Measurements from ENCODE around the gene SPINK14. TPM values are rescaled to one million over a fixed set of nuclear protein-coding genes. Genes with fewer than 3 reads are reported as not detected.

SPINK14 gene
- total and polyA plus RNA-seq, 2 donors from 2014 or later: not detected

- TF ChIP-seq CTCF (IDR thresholded peaks at IDR 0.05; ENCODE audit: borderline replicate concordance, extremely low read depth, insufficient read depth): no peak
- intact Hi-C loops (cut with DNase I): no loop called here
- Histone ChIP-seq H3K9ac (ENCODE audit: low read length in 3 of 3) (no peak overlapping the region), H3K9me3 (ENCODE audit: control insufficient read depth in 2 of 3, insufficient read depth in 1 of 3, low read length in 3 of 3) (no peaks in the 10 kb centered on the region), H3K4me1 (ENCODE audit: control insufficient read depth in 2 of 3, insufficient read depth in 2 of 3, low read depth in 1 of 3, low read length in 3 of 3) (no peaks in the 10 kb centered on the region), H3K27me3 (ENCODE audit: control insufficient read depth, insufficient read depth, low read length) (no peaks in the 10 kb centered on the region), H3K36me3 (ENCODE audit: control insufficient read depth in 2 of 3, insufficient read depth in 3 of 3, low read length in 3 of 3) (no peaks in the 10 kb centered on the region), H3K27ac (ENCODE audit: low read depth in 2 of 2, low read length in 2 of 2) (no peak overlapping the region), H3K4me3 (ENCODE audit: low read length in 3 of 3) (no peak overlapping the region)
- FAIRE-seq (no peak), DNase-seq (no peak)
These were observed 39.9 kb downstream of the SPINK14 start for GRCh38 chr5:148208226-148208625.

GRCh38 chr5:148209151-148209770 is 40.9 kb downstream of the SPINK14 start:
- Histone ChIP-seq H3K36me3 (ENCODE audit: control insufficient read depth in 2 of 3, insufficient read depth in 3 of 3, low read length in 3 of 3) (no peaks in the 10 kb centered on the region), H3K4me3 (ENCODE audit: low read length in 3 of 3) (no peak overlapping the region), H3K9ac (ENCODE audit: low read length in 3 of 3) (no peak overlapping the region), H3K9me3 (ENCODE audit: control insufficient read depth in 2 of 3, insufficient read depth in 1 of 3, low read length in 3 of 3) (no peaks in the 10 kb centered on the region), H3K27me3 (ENCODE audit: control insufficient read depth, insufficient read depth, low read length) (no peaks in the 10 kb centered on the region), H3K27ac (ENCODE audit: low read depth in 2 of 2, low read length in 2 of 2) (no peak overlapping the region), H3K4me1 (ENCODE audit: control insufficient read depth in 2 of 3, insufficient read depth in 2 of 3, low read depth in 1 of 3, low read length in 3 of 3) (no peaks in the 10 kb centered on the region)
- FAIRE-seq: no peak
- no peak for DNase-seq
- TF ChIP-seq CTCF (IDR thresholded peaks at IDR 0.05; ENCODE audit: borderline replicate concordance, extremely low read depth, insufficient read depth): no peak
- intact Hi-C loops (cut with DNase I): no loop called here

- no peak for TF ChIP-seq CTCF (IDR thresholded peaks at IDR 0.05; ENCODE audit: borderline replicate concordance, extremely low read depth, insufficient read depth)
- no peak for DNase-seq
- no peak overlapping the region for H3K4me3 ChIP-seq (ENCODE audit: low read length in 3 of 3)
- no peaks in the 10 kb centered on the region for H3K27me3 ChIP-seq (ENCODE audit: control insufficient read depth, insufficient read depth, low read length)
- FAIRE-seq: no peak
- H3K9me3 ChIP-seq (ENCODE audit: control insufficient read depth in 2 of 3, insufficient read depth in 1 of 3, low read length in 3 of 3): no peaks in the 10 kb centered on the region
- H3K9ac ChIP-seq (ENCODE audit: low read length in 3 of 3): no peak overlapping the region
- no peaks in the 10 kb centered on the region for H3K36me3 ChIP-seq (ENCODE audit: control insufficient read depth in 2 of 3, insufficient read depth in 3 of 3, low read length in 3 of 3)
- H3K27ac ChIP-seq (ENCODE audit: low read depth in 2 of 2, low read length in 2 of 2): no peak overlapping the region
- no peaks in the 10 kb centered on the region for H3K4me1 ChIP-seq (ENCODE audit: control insufficient read depth in 2 of 3, insufficient read depth in 2 of 3, low read depth in 1 of 3, low read length in 3 of 3)
- intact Hi-C loops (cut with DNase I): no loop called here
These were observed 46.4 kb downstream of the SPINK14 start for GRCh38 chr5:148214665-148215185.

- no peak overlapping the region for H3K27ac ChIP-seq (ENCODE audit: low read depth in 2 of 2, low read length in 2 of 2)
- TF ChIP-seq CTCF (IDR thresholded peaks at IDR 0.05; ENCODE audit: borderline replicate concordance, extremely low read depth, insufficient read depth): no peak
- no peaks in the 10 kb centered on the region for H3K9me3 ChIP-seq (ENCODE audit: control insufficient read depth in 2 of 3, insufficient read depth in 1 of 3, low read length in 3 of 3)
- DNase-seq (no peak), FAIRE-seq (no peak)
- no peak overlapping the region for H3K4me3 ChIP-seq (ENCODE audit: low read length in 3 of 3)
- H3K27me3 ChIP-seq (ENCODE audit: control insufficient read depth, insufficient read depth, low read length): no peaks in the 10 kb centered on the region
- H3K9ac ChIP-seq (ENCODE audit: low read length in 3 of 3): no peak overlapping the region
- intact Hi-C loops (cut with DNase I): no loop called here
- H3K4me1 ChIP-seq (ENCODE audit: control insufficient read depth in 2 of 3, insufficient read depth in 2 of 3, low read depth in 1 of 3, low read length in 3 of 3): no peaks in the 10 kb centered on the region
- no peaks in the 10 kb centered on the region for H3K36me3 ChIP-seq (ENCODE audit: control insufficient read depth in 2 of 3, insufficient read depth in 3 of 3, low read length in 3 of 3)
These were observed 53.2 kb downstream of the SPINK14 start for GRCh38 chr5:148221508-148221907.

All from kidney (tissue), 14 donors.